ENCODE measurements around the gene NUCB1. TPM values are rescaled to one million over a fixed set of nuclear protein-coding genes. Genes with fewer than 3 reads are reported as not detected.

The NUCB1 gene
- total and polyA plus RNA-seq, 9 of the 15 experiments (the other 6 are each of a cell fraction or from before 2014, with no cell fraction given) = 3.1 to 153 (median 71.7) TPM

DNA sequence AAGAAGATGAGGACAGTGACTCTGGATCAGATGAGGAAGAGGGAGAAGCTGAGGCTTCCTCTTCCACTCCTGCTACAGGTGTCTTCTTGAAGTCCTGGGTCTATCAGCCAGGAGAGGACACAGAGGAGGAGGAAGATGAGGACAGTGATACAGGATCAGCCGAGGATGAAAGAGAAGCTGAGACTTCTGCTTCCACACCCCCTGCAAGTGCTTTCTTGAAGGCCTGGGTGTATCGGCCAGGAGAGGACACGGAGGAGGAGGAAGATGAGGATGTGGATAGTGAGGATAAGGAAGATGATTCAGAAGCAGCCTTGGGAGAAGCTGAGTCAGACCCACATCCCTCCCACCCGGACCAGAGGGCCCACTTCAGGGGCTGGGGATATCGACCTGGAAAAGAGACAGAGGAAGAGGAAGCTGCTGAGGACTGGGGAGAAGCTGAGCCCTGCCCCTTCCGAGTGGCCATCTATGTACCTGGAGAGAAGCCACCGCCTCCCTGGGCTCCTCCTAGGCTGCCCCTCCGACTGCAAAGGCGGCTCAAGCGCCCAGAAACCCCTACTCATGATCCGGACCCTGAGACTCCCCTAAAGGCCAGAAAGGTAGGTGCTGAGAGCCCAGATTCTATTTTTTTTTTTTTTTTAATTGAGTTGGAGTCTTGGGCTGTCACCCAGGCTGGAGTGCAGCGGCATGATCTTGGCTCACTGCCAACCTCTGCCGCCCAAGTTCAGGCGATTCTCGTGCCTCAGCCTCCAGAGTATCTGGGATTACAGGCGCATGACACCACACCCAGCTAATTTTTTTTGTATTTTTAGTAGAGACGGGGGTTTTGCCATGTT is 25.6 kb upstream of the NUCB1 start (continued):
- peak; percentile 71; the same call in 1 of the 2 replicates for TF ChIP-seq SMARCA5 (IDR thresholded peaks at IDR 0.05)
- peak; percentile 48; the same call in 1 of the 2 replicates for TF ChIP-seq JUN (IDR thresholded peaks at IDR 0.05; ENCODE audit: borderline replicate concordance, low read depth, low read length)
- TF ChIP-seq JUN (CRISPR knock-in tag; IDR thresholded peaks at IDR 0.05; ENCODE audit: borderline replicate concordance) = no peak
- 0 out of 2 replicates have a peak, but pooled peaks have one; percentile 33 for TF ChIP-seq LARP7 (IDR thresholded peaks at IDR 0.05)
- peak in 1 of 2 experiments; percentile 75; a peak in 2 of 4 replicates for TF ChIP-seq RCOR1 (IDR thresholded peaks at IDR 0.05; ENCODE audit: borderline replicate concordance in 1 of 2, low read depth in 2 of 2, low read length in 2 of 2)
- peak; percentile 48 to 63; a peak in 2 of 4 replicates for TF ChIP-seq KDM1A (IDR thresholded peaks at IDR 0.05)
- TF ChIP-seq, protein P1, sequence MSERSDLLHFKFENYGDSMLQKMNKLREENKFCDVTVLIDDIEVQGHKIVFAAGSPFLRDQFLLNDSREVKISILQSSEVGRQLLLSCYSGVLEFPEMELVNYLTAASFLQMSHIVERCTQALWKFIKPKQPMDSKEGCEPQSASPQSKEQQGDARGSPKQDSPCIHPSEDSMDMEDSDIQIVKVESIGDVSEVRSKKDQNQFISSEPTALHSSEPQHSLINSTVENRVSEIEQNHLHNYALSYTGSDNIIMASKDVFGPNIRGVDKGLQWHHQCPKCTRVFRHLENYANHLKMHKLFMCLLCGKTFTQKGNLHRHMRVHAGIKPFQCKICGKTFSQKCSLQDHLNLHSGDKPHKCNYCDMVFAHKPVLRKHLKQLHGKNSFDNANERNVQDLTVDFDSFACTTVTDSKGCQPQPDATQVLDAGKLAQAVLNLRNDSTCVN (CRISPR knock-in tag; IDR thresholded peaks at IDR 0.05) = peak; percentile 22; the same call in 1 of the 2 replicates
- TF ChIP-seq CREB1 (IDR thresholded peaks at IDR 0.05) = no peak
- 0 out of 2 replicates have a peak, but pooled peaks have one; percentile 5 for TF ChIP-seq CREB1 (CRISPR knock-in tag; IDR thresholded peaks at IDR 0.05)
- no peak for TF ChIP-seq SREBF1 (IDR thresholded peaks at IDR 0.05; ENCODE audit: borderline replicate concordance, low read depth, low read length)
- no peak for TF ChIP-seq SAFB2 (IDR thresholded peaks at IDR 0.05; ENCODE audit: borderline replicate concordance, low read depth, low read length, severe bottlenecking)
- TF ChIP-seq ATF1 (CRISPR knock-in tag; IDR thresholded peaks at IDR 0.05) = no peak
- TF ChIP-seq ATF1 (tag; IDR thresholded peaks at IDR 0.05) = no peak
- TF ChIP-seq MEF2A (IDR thresholded peaks at IDR 0.05; ENCODE audit: control insufficient read depth, low read depth, low read length) = no peak
- TF ChIP-seq, protein P2, sequence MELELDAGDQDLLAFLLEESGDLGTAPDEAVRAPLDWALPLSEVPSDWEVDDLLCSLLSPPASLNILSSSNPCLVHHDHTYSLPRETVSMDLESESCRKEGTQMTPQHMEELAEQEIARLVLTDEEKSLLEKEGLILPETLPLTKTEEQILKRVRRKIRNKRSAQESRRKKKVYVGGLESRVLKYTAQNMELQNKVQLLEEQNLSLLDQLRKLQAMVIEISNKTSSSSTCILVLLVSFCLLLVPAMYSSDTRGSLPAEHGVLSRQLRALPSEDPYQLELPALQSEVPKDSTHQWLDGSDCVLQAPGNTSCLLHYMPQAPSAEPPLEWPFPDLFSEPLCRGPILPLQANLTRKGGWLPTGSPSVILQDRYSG (tag; conservative IDR thresholded peaks at IDR 0.05; ENCODE audit: low read depth) = no peak
- no peak for TF ChIP-seq SMC3 (conservative IDR thresholded peaks at IDR 0.05; ENCODE audit: insufficient read depth, low read depth, low read length)
- no peak for TF ChIP-seq HNRNPH1 (optimal IDR thresholded peaks at IDR 0.05; ENCODE audit: low read depth, low read length)
- TF ChIP-seq MEIS2 (IDR thresholded peaks at IDR 0.05; ENCODE audit: partially characterized antibody) = peak; percentile 11
- TF ChIP-seq, protein P3, sequence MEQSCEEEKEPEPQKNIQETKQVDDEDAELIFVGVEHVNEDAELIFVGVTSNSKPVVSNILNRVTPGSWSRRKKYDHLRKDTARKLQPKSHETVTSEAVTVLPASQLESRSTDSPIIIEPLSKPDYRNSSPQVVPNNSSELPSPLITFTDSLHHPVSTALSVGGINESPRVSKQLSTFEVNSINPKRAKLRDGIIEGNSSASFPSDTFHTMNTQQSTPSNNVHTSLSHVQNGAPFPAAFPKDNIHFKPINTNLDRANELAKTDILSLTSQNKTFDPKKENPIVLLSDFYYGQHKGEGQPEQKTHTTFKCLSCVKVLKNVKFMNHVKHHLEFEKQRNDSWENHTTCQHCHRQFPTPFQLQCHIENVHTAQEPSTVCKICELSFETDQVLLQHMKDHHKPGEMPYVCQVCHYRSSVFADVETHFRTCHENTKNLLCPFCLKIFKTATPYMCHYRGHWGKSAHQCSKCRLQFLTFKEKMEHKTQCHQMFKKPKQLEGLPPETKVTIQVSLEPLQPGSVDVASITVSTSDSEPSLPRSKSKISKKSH (CRISPR knock-in tag; IDR thresholded peaks at IDR 0.05) = no peak
- peak; percentile 32 for TF ChIP-seq CHD1 (IDR thresholded peaks at IDR 0.05; ENCODE audit: low read length)
- TF ChIP-seq ZNF445 (CRISPR knock-in tag; IDR thresholded peaks at IDR 0.05; ENCODE audit: low read depth) = no peak
- no peak for TF ChIP-seq MAX (CRISPR knock-in tag; IDR thresholded peaks at IDR 0.05)
- no peak for TF ChIP-seq HDAC3 (IDR thresholded peaks at IDR 0.05; ENCODE audit: borderline replicate concordance, partially characterized antibody)
- TF ChIP-seq COPS2 (conservative IDR thresholded peaks at IDR 0.05) = no peak
- 0 out of 2 replicates have a peak, but pooled peaks have one; percentile 7 for TF ChIP-seq PML (IDR thresholded peaks at IDR 0.05; ENCODE audit: low read length)
- TF ChIP-seq NBN (IDR thresholded peaks at IDR 0.05; ENCODE audit: low read depth) = no peak
